ENCODE results near the gene ASXL2.
A peak's percentile ranks its signal among the peaks of the same experiment; 100 is the strongest.
"Not testable (repeated sequence)": the region's sequence is repeated elsewhere in the genome, so short reads cannot be mapped to it uniquely, and the experiment has no call there.

ASXL2 gene

DNA sequence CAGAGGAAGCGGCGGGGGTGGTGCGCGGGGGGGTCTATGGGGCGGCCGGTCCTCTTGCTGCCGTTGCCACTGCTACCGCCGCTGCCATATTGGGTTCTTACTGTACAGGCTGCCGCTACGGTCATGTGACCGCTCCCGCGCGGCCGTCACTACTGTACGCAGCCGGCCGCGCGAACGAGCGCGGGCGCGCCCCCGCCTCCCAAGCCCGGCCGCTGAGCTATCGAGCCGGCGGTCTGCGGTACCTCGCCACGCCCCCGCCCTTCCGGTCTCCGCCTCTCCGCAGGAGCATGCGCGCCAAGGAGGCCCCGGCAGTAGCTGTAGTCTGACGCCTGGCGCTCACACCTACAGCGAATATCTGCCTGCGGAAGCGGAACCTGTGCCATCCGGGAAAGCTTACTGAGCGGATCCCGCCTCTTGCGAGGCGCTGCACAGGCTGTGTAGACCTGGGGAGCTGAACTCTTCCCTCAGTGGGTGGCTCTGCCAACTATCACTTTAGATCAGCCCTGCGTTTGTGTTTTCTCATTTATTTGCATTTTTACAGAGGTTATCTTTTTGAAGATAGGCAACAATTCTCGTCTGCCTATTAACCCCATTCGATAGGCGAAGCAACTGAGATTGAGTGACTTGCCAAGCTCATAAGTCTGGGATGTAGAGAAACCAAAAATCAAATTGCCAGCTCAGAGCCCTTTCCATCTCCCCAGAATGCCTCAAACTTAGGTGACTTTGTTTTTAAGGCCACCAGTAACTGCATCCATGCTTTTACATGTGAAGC is at the start of gene ASXL2:
ASXL2 (minus strand) TSS at position 127 of the 772 bp plus-strand sequence. CDS start 265 bp downstream, outside the sequence.
- peak; percentile 93 to 97 for DNase-seq (ENCODE audit: low read depth in 2 of 2)

GRCh38 chr2:25926984-25927756 is 48.9 kb upstream of the ASXL2 start:
- DNase-seq (ENCODE audit: low read depth in 2 of 2), result no peak

GRCh38 chr2:25922501-25922900 is 44.2 kb upstream of the ASXL2 start:
- no peak for DNase-seq (ENCODE audit: low read depth in 2 of 2)

- DNase-seq (ENCODE audit: low read depth in 2 of 2), result no peak
Measured at GRCh38 chr2:25920786-25921415, 42.6 kb upstream of the ASXL2 start.

DNA sequence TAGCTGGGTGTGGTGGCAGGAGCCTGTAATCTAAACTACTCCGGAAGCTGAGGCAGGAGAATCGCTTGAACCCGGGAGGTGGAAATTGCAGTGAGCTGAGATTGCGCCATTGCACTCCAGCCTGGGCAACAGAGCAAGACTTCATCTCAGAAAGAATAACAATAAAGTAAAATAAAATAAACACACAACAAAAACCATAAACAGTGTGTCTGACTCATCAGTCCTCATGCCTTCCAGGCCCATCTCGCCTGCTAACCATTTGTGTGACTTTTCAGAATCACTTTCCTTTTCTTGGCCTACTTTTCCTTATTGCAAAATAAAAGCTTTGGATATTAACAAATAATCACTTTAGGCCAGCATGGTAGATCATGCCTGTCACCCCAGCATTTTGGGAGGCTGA is 42.0 kb upstream of the ASXL2 start:
- DNase-seq (ENCODE audit: low read depth in 2 of 2), result no peak

GRCh38 chr2:25917832-25918231 is 39.5 kb upstream of the ASXL2 start:
- DNase-seq (ENCODE audit: low read depth in 2 of 2), result no peak

DNA sequence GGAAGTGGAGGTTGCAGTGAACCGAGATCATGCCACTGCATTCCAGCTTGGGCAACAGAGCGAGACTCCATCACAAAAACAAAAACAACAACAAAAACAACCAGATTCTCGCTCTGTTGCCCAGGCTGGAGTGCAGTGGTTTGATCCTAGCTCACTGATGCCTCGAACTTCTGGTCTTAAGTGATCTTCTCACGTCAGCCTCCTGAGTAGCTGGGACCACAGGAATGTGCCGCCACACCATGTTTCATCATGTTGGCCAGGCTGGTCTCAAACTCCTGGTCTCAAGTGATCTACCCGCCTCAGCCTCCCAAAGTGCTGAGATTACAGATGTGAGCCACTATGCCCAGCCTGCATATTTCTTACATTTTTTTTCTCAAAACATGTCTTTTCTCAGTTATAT is 39.1 kb upstream of the ASXL2 start:
- not testable (repeated sequence) for DNase-seq (ENCODE audit: low read depth in 2 of 2)

- peak in 1 of 2 donors; percentile 28 for DNase-seq (ENCODE audit: low read depth in 2 of 2)
Measured at GRCh38 chr2:25915944-25916772, 37.9 kb upstream of the ASXL2 start.

DNA sequence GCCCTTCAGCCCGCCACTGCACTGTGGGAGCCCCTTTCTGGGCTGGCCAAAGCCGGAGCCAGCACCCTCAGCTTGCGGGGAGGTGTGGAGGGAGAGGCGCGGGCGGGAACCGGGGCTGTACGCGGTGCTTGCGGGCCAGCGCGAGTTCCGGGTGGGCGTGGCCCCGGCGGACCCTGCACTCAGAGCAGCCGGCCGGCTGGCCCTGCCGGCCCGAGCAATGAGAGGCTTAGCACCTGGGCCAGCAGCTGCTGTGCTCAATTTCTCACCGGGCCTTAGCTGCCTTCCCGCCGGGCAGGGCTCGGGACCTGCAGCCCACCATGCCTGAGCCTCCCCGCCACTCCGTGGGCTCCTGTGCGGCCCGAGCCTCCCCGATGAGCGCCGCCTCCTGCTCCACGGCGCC is 37.1 kb upstream of the ASXL2 start:
- DNase-seq (ENCODE audit: low read depth in 2 of 2), result not testable (repeated sequence)

GRCh38 chr2:25913696-25913973 is 35.3 kb upstream of the ASXL2 start:
- not testable (repeated sequence) for DNase-seq (ENCODE audit: low read depth in 2 of 2)

GRCh38 chr2:25912851-25913695 is 34.8 kb upstream of the ASXL2 start:
- DNase-seq (ENCODE audit: low read depth in 2 of 2), result no peak

DNA sequence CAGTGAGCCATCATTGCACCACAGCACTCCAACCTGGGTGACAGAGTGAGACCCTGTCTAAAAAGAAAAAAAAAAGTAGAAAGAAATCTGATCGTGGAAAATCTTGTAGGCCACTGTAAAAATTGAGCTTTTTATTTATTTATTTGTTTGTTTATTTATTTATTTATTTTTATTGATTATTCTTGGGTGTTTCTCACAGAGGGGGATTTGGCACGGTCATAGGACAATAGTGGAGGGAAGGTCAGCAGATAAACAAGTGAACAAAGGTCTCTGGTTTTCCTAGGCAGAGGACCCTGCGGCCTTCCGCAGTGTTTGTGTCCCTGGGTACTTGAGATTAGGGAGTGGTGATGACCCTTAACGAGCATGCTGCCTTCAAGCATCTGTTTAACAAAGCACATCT is 31.3 kb upstream of the ASXL2 start:
- not testable (repeated sequence) for DNase-seq (ENCODE audit: low read depth in 2 of 2)

- DNase-seq (ENCODE audit: low read depth in 2 of 2), result no peak
Measured at GRCh38 chr2:25905126-25905525, 26.8 kb upstream of the ASXL2 start.

DNA sequence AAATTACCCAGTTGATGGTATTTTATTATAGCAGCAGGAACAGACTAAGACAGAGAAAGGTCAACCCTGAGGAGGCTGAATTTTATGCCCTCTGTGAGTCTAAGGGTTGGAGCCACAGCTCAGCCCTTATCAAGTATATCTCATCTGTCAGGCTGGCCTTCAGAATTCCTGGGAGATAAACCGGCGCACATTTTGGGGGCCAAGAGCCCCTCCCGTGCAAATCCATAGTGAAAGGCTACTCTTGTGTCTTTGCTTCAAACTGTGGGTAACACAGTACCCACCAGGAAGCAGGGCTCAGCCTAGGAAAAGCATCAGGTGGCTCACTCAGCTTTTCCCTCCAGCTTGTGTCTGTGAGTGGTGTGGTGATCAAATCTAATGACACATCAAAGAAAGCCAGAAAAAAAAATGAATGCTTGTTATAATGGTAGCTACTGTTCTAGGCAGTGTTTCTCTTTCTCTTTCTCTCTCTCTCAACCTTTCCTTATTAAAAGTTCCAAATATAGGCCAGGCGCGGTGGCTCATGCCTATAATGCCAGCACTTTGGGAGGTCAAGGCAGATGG is 25.0 kb upstream of the ASXL2 start:
- DNase-seq (ENCODE audit: low read depth in 2 of 2), result no peak

DNA sequence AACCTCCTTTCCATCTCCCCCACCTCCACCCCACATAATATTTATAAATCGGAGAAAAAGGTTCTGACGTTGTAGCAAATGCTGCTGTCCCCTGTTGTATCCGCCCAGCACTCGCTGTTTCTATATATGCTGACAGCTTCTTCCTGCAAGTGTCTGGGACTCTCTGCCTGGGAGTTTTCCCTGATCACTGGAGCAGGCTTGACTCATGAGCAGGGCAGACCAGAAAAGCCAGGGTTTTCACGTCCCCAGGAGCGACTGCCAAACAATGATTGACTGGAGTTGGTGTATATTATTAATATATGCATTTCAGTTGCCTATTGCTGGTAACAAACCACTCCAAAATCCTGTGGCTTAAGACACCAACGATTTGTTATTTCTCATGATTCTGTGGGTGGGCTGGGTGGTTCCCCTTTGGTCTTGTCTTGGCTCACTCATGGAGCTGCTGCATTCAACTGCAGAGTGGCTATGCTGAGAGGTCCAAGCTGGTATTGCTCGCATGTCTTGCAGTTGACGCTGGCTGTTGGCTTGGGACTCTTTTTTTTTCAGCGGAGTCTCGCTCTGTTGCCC is 21.2 kb upstream of the ASXL2 start:
- DNase-seq (ENCODE audit: low read depth in 2 of 2), result no peak

- DNase-seq (ENCODE audit: low read depth in 2 of 2), result no peak
Measured at GRCh38 chr2:25897506-25897905, 19.2 kb upstream of the ASXL2 start.

GRCh38 chr2:25896308-25896707 is 18.0 kb upstream of the ASXL2 start:
- DNase-seq (ENCODE audit: low read depth in 2 of 2), result not testable (repeated sequence)

GRCh38 chr2:25895610-25896009 is 17.3 kb upstream of the ASXL2 start:
- DNase-seq (ENCODE audit: low read depth in 2 of 2), result no peak

- no peak for DNase-seq (ENCODE audit: low read depth in 2 of 2)
Measured at GRCh38 chr2:25895018-25895417, 16.7 kb upstream of the ASXL2 start.

GRCh38 chr2:25894135-25894830 is 16.0 kb upstream of the ASXL2 start:
- DNase-seq (ENCODE audit: low read depth in 2 of 2), result no peak

Measured in stimulated activated CD4-positive, alpha-beta T cell treated with anti-CD3 and anti-CD28 coated beads, Interleukin-4, amount 100 ng/mL, for 48 hours (primary cell).